OCI-LY1 (cell line): ENCODE data around the gene NELL2.
A peak's percentile ranks its signal among the peaks of the same experiment; 100 is the strongest.

Experiments
- H2AFZ ChIP-seq: fragments of 200-600 bp; sonication (generic), shearing (Covaris generic); 2 replicates; pipeline ENCODE4 v1.6.0; 2014; ENCODE audit warnings: antibody characterized with exemption, mild to moderate bottlenecking, low read length
- H3F3A ChIP-seq: fragments of 200-600 bp; sonication (generic), shearing (Covaris generic); 2 replicates; pipeline ENCODE4 v1.6.0; 2014; ENCODE audit warnings: mild to moderate bottlenecking, antibody characterized with exemption, low read length, moderate library complexity; ENCODE audit not compliant: insufficient read depth
- H3K27ac ChIP-seq: fragments of 200-600 bp; sonication (generic); 2 replicates; pipeline ENCODE4 v1.5.1; 2014; ENCODE audit warnings: low read length, mixed run types, mild to moderate bottlenecking, low read depth; ENCODE audit not compliant: poor library complexity, severe bottlenecking
- H3K27me3 ChIP-seq: fragments of 200-600 bp; sonication (generic); 2 replicates; pipeline ENCODE4 v1.6.0; 2014; ENCODE audit warnings: antibody characterized with exemption, mild to moderate bottlenecking, low read length, moderate library complexity; ENCODE audit not compliant: insufficient read depth
- H3K36me3 ChIP-seq: fragments of 200-600 bp; sonication (generic); 2 replicates; pipeline ENCODE4 v1.6.1; 2014; ENCODE audit warnings: mild to moderate bottlenecking, antibody characterized with exemption, low read length, moderate library complexity, mixed read lengths; ENCODE audit not compliant: insufficient read depth
- H3K4me1 ChIP-seq: fragments of 200-600 bp; sonication (generic); 2 replicates; pipeline ENCODE4 v1.5.1; 2014; ENCODE audit warnings: mild to moderate bottlenecking, low read length, moderate library complexity; ENCODE audit not compliant: insufficient read depth, severe bottlenecking
- H3K4me2 ChIP-seq: fragments of 200-600 bp; sonication (generic), shearing (Covaris generic); 2 replicates; pipeline ENCODE4 v1.6.1; 2014; ENCODE audit warnings: low read length
- H3K4me3 ChIP-seq: fragments of 200-600 bp; sonication (generic); 2 replicates; pipeline ENCODE4 v1.5.1; 2014; ENCODE audit warnings: low read length, low read depth, mild to moderate bottlenecking, mixed read lengths; ENCODE audit not compliant: poor library complexity, severe bottlenecking
- H3K79me2 ChIP-seq: fragments of 200-600 bp; shearing (Covaris generic); 2 replicates; pipeline ENCODE4 v1.6.1; 2016; ENCODE audit warnings: mixed run types, low read length, mixed read lengths; ENCODE audit not compliant: insufficient read depth
- H3K9ac ChIP-seq: fragments of 200-600 bp; sonication (generic), shearing (Covaris generic); 2 replicates; pipeline ENCODE4 v1.6.1; 2014; ENCODE audit warnings: mild to moderate bottlenecking, low read length, mixed read lengths
- H3K9me2 ChIP-seq: fragments of 200-600 bp; sonication (generic), shearing (Covaris generic); 2 replicates; pipeline ENCODE4 v1.6.1; 2014; ENCODE audit warnings: low read depth, mild to moderate bottlenecking, low read length, mixed read lengths
- H3K9me3 ChIP-seq: fragments of 200-600 bp; shearing (Covaris generic); 2 replicates; pipeline ENCODE4 v1.6.1; 2014; ENCODE audit warnings: low read length, mixed read lengths
- H4K20me1 ChIP-seq: fragments of 200-600 bp; sonication (generic), shearing (Covaris generic); 2 replicates; pipeline ENCODE4 v1.6.0; 2016; ENCODE audit warnings: mild to moderate bottlenecking, low read length; ENCODE audit not compliant: insufficient read depth
- EZH2 ChIP-seq: fragments of 200-600 bp; sonication (generic), shearing (Covaris generic); IDR thresholded peaks from 2 replicates; pipeline ENCODE4 v1.8.0; 2017; ENCODE audit warnings: borderline replicate concordance, mixed run types, mild to moderate bottlenecking, antibody characterized with exemption, low read length, moderate library complexity, mixed read lengths
- TF ChIP-seq, protein P1 (sequence below): fragments of 200-600 bp; sonication (generic), shearing (Covaris generic); IDR thresholded peaks from 2 replicates; pipeline ENCODE4 v1.5.1; 2017; ENCODE audit warnings: mild to moderate bottlenecking, antibody characterized with exemption, low read length, moderate library complexity, mixed read lengths

The NELL2 gene

GRCh38 chr12:44851586-44851985, 24.5 kb downstream of the NELL2 start:
- H3K4me1 ChIP-seq: peaks cover 82% of the 10 kb centered on the region
- TF ChIP-seq, protein P1, sequence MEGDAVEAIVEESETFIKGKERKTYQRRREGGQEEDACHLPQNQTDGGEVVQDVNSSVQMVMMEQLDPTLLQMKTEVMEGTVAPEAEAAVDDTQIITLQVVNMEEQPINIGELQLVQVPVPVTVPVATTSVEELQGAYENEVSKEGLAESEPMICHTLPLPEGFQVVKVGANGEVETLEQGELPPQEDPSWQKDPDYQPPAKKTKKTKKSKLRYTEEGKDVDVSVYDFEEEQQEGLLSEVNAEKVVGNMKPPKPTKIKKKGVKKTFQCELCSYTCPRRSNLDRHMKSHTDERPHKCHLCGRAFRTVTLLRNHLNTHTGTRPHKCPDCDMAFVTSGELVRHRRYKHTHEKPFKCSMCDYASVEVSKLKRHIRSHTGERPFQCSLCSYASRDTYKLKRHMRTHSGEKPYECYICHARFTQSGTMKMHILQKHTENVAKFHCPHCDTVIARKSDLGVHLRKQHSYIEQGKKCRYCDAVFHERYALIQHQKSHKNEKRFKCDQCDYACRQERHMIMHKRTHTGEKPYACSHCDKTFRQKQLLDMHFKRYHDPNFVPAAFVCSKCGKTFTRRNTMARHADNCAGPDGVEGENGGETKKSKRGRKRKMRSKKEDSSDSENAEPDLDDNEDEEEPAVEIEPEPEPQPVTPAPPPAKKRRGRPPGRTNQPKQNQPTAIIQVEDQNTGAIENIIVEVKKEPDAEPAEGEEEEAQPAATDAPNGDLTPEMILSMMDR: no peak
- H2AFZ ChIP-seq: no peak overlapping the region
- no peak overlapping the region for H3K4me3 ChIP-seq
- no peaks in the 10 kb centered on the region for H3K27me3 ChIP-seq
- no peaks in the 10 kb centered on the region for H3K9me2 ChIP-seq
- H3K9ac ChIP-seq: no peak overlapping the region; the same call in 1 of the 2 replicates
- H4K20me1 ChIP-seq: no peaks in the 10 kb centered on the region
- 0 out of 2 replicates have a peak, but pooled peaks cover 3% of the 10 kb centered on the region for H3K79me2 ChIP-seq
- H3K27ac ChIP-seq: peak overlapping the region; percentile 98
- H3K36me3 ChIP-seq: no peaks in the 10 kb centered on the region
- peaks cover 8% of the 10 kb centered on the region; the same call in 1 of the 2 replicates for H3F3A ChIP-seq
- peak overlapping the region; percentile 1; the same call in 1 of the 2 replicates for H3K4me2 ChIP-seq
- no peaks in the 10 kb centered on the region for H3K9me3 ChIP-seq

DNA sequence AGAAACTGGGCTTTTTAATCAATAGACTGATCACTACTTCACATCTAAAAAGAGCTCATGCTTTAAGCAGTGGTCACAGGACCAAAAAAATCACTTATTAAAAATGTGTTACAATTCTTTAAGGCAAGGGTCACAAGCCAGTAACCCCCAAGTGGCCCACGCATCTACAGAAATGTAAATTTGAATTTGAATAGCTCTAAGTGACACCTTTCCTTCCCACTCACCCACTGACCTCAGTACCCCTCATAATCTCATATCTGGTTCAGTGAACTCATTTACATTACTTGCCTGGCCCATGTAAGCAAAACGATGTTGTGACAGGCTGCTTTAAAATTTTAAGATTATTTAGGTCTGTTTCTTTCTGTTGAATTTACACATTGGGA, 27.4 kb downstream of the NELL2 start:
- H3K27ac ChIP-seq: peak overlapping the region; percentile 98
- no peaks in the 10 kb centered on the region for H3K9me3 ChIP-seq
- peak overlapping the region; percentile 54 for H3K9ac ChIP-seq
- H4K20me1 ChIP-seq: no peaks in the 10 kb centered on the region
- no peak overlapping the region for H2AFZ ChIP-seq
- H3K4me2 ChIP-seq: peak overlapping the region; percentile 73
- peak overlapping the region; percentile 49 for H3K4me3 ChIP-seq
- H3F3A ChIP-seq: peaks cover 8% of the 10 kb centered on the region; the same call in 1 of the 2 replicates
- no peak for TF ChIP-seq EZH2
- TF ChIP-seq, protein P1: no peak
- no peaks in the 10 kb centered on the region for H3K9me2 ChIP-seq
- H3K4me1 ChIP-seq: peaks cover 94% of the 10 kb centered on the region
- H3K79me2 ChIP-seq: 0 out of 2 replicates have a peak, but pooled peaks cover 3% of the 10 kb centered on the region
- H3K36me3 ChIP-seq: no peaks in the 10 kb centered on the region
- no peaks in the 10 kb centered on the region for H3K27me3 ChIP-seq

DNA sequence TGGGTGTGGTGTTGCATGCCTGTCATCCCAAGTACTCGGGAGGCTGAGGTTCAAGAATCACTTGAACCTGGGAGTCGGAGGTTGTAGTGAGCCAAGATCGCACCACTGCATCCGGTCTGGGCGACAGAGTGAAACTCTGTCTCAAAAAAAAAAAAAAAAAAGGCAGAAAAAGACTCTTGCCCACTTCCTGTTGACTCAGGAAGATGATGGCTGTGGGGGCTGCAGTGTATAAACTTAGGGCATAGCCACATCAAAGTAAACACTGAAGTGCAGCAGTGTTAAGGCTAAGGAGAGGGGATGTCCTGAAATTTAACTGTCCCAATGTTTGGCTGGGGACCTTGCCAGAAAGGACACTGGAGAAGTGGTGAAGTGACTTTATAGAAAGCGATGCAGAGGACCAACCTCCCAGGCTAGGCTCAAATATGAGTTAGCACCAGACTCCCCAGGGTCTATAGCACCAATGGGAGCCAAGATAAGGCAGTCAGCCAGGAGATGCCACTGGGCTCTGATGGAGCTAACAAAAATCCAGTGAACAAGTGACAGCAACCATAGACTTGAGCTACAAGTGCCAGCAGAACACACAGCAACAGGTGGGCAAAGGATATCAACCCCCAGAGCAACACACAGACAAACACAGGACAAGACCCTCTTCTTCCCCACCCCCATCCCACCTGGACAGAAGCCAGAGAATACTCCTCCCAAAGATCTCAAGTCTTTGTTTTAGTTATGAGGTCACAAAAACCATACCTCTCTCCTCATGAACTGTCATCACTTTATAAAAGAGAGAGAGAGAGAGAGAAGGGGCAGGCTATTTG, 28.0 kb downstream of the NELL2 start:
- TF ChIP-seq EZH2: no peak
- TF ChIP-seq, protein P1: no peak
- H4K20me1 ChIP-seq: no peaks in the 10 kb centered on the region
- peak overlapping the region; percentile 49 for H3K4me3 ChIP-seq
- no peaks in the 10 kb centered on the region for H3K36me3 ChIP-seq
- 0 out of 2 replicates have a peak, but pooled peaks cover 3% of the 10 kb centered on the region for H3K79me2 ChIP-seq
- H3K9ac ChIP-seq: peak overlapping the region; percentile 62
- no peaks in the 10 kb centered on the region for H3K9me2 ChIP-seq
- peaks cover 8% of the 10 kb centered on the region; the same call in 1 of the 2 replicates for H3F3A ChIP-seq
- H3K27ac ChIP-seq: peak overlapping the region; percentile 98
- peak overlapping the region; percentile 73 for H3K4me2 ChIP-seq
- H2AFZ ChIP-seq: no peak overlapping the region
- peaks cover 94% of the 10 kb centered on the region for H3K4me1 ChIP-seq
- no peaks in the 10 kb centered on the region for H3K27me3 ChIP-seq
- H3K9me3 ChIP-seq: no peaks in the 10 kb centered on the region
